IPS DF 19.7 (cell line): ENCODE data around the gene OPA3.
"Not testable (repeated sequence)": the region's sequence is repeated elsewhere in the genome, so short reads cannot be mapped to it uniquely, and the experiment has no call there.

Experiments used
- DNase-seq: peaks from one replicate; pipeline ENCODE4 v3.0.0-alpha.2; 2013; ENCODE audit warnings: low read depth, low spot score

The OPA3 gene

DNA sequence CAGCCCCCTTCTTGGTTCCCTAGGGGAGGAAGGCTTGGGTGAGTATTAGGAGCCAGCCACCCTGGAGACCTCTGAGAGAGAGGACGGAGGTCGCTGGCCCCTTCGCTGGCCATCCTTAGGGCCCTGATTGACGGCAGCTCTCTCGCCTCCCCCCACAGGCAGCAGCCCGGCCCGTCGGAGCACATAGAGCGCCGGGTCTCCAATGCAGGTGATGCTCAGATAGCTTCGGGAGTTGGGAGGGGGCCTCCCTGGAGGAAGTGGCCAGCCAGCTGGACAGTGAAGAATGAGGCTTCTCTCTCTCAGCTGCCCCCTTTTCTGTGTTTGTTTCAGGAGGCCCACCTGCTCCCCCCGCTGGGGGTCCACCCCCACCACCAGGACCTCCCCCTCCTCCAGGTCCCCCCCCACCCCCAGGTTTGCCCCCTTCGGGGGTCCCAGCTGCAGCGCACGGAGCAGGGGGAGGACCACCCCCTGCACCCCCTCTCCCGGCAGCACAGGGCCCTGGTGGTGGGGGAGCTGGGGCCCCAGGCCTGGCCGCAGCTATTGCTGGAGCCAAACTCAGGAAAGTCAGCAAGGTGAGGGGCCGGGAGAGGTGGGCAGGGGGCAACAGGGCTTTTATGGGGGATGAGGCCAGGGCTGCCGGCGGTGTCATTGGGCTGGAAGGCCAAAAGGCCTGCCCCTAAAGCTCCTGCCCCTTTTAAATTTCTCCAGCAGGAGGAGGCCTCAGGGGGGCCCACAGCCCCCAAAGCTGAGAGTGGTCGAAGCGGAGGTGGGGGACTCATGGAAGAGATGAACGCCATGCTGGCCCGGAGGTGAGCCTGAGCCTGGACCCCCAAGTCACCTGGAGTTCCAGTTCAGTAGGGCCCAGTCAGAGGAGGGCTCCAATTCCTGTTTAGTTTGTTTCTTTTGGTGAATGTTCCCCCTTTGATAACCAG, 62.3 kb downstream of the OPA3 start:
- no peak for DNase-seq

DNA sequence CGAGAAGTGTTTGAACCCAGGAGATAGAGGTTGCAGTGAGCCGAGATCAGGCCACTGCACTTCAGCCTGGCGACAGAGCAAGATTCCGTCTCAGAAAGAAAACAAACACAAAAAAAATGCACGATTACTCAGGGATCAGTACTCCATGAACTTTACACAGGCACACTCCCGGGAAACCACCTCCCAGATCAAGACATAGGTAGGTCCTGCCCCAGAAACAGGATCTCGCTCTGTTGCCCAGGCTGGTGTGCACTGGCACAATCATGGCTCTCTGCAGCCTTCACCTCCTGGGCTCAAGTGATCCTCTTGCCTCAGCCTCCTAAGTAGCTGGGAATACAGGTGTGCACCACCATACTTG, 66.2 kb downstream of the OPA3 start:
- no peak for DNase-seq

DNA sequence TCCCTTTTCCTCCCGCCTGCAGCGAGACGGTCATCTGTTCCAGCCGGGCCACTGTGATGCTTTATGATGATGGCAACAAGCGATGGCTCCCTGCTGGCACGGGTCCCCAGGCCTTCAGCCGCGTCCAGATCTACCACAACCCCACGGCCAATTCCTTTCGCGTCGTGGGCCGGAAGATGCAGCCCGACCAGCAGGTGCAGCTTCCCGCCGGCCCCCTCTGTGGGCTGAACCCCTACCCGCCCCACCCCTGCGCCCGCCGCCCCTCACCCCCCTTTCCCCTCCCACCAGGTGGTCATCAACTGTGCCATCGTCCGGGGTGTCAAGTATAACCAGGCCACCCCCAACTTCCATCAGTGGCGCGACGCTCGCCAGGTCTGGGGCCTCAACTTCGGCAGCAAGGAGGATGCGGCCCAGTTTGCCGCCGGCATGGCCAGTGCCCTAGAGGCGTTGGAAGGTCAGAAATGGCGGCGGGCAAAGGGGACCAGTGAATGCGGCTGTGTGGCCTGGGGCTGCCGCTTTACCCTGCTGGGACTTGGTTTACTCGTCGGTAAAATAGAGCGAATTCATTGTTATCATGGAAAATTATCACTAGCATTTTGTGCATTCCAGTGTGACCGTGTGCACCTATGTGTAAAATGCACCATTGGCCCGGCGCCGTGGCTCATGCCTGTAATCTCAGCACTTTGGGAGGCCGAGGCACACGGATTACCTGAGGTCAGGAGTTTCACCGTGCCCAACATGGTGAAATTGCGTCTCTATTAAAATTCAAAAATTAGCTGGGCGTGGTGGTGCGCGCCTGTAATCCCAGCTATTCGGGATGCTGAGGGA, 66.7 kb downstream of the OPA3 start:
- no peak for DNase-seq

DNA sequence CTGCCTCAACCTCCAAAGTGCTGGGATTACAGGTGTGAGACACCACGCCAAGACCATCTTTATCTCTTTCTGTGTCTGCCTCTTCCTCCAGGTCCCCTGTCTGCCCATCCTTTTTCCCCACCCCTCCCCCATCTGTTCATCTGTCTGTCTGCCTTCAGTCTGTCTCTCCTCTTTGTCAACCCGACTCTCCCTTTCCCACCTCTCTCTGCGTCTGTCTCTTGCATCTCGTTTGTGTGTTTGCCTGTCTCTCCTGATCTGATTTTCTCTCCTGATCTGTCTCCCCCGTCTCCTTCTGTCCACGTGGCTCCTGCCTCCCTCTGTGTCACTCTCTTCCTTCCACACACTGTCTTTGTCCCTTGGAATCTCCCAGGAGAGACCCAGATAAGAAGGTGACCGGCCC, 67.4 kb downstream of the OPA3 start:
- no peak for DNase-seq

DNA sequence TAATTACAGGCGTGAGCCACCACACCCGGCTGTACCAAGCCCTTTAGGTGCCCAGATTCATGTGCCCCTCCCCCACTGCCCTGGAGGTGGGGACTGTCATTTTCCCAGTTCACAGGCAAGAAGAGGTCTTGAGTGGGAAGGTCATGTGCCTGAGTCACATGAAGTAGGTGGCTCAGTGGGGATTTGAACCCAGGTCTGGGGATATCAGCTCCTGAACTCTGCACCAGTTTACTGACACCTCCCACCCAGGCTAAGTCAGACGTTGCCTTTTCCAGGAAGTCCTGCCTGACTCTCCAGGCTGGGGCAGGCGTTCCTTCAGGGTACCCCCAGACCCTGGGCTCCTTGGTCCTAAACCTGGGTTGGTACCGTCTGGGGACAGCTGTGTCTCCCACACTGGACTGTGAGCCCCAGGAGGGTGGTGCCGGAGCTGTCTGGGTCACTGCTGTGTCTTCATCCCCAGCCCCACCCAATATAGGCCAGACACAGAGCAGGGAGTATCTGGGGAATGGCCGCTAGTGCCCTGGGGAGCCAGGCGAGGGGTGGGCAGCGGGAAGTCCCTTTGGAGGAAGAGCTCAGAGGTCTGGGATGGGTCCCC, 68.7 kb downstream of the OPA3 start:
- DNase-seq, result no peak

DNA sequence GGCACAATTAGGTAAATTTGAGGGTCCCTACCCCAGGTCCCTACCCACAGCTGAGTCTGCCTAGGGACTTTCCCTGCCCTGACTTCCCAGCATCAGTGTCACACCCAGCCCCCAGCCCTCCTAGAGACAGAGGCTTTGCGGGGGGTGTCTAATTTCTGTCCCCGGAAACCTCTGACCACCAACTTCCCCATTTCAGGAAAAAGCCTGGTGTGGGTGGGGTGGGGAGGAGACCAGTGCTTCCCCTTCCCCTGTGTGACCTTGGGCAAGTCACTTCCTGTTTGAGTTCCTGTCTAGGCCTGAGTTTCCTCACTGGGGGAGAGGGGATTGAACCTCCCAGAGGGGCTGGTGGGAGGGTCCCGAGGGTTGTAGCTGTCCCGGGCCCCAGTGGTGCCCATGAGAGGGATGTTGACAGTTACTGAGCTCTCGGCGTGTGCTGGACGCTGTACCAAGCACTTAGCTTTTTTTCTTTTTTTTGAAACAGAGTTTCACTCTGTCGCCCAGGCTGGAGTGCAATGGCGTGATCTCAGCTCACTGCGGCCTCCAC, 69.4 kb downstream of the OPA3 start:
- no peak for DNase-seq

DNA sequence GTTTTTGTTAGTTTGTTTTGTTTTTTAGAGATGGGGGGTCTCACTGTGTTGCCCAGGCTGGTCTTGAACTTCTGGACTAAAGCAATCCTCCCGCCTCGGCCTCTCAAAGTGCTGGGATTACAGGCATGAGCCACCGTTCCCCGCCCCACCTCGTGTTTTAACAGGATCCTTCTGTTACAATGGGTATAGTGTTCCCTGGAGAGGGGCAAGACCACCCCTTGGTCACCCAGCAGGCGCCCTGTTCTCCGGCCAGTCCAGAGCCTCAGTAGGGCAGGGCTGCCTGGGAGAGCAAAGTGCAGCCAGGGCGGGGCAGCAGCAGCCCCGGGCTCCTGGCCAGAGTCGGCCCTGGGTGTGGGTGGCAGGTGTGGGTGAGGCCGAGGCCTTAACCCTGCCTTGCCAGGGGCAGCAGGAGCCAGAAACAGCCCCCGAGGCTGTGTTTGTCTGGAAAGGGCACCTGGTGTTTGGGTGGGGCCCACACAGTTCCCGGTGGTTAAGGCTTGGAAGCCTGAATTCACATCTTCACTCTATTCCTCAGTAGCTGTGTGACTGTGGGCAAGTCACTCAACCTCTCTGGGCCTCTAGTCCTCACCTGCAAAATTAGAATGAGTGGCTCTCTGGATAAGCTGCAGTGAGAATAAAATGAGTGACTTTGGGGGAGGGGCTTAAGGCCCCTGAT, 70.1 kb downstream of the OPA3 start:
- DNase-seq, result no peak

DNA sequence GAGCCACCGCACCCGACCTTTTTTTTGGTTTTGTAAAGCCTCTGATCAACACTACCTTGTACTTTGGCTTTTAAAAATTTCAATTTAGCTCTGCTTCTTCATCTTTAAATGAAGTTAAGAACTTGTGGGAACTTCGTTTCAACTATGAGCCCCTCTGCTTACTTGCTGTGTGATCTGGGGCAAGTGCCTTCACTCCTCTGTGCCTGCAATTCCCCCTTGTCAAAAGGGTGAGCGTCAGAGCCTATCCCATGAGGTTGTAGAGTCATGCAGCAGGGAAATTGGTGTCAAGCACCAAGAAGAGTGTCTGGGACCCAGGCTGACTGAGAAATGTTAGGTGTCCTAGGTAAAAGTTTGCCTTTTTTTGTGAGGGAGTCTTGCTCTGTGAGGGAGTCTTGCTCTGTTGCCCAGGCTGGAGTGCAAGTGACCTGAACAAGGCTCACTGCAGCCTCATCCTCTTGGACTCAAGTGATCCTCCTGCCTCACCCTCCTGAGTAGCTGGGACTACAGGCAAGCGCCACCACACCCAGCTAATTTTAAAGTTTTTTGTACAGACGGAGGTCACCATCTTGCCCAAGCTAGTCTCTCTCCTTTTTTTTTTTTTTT, 71.6 kb downstream of the OPA3 start:
- DNase-seq, result no peak

DNA sequence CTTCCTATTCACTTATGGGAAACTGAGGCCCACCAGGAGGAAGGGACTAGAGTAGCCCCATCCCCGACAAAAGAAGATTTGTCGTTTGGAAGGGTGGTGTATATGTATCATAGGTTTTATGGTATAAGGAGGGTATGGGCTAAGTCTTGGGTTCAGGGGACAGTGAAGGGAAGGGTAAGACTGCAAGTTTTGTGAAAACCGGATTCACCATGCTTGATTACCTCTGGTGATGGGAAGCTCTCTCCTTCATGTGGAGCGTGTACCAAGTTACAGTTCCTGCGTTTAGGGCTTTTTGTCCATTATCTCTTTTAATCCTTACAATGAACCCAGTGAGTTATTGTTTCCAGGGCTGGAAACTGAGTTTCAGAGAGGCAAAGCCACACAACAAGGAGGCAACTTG, 73.5 kb downstream of the OPA3 start:
- no peak for DNase-seq

DNA sequence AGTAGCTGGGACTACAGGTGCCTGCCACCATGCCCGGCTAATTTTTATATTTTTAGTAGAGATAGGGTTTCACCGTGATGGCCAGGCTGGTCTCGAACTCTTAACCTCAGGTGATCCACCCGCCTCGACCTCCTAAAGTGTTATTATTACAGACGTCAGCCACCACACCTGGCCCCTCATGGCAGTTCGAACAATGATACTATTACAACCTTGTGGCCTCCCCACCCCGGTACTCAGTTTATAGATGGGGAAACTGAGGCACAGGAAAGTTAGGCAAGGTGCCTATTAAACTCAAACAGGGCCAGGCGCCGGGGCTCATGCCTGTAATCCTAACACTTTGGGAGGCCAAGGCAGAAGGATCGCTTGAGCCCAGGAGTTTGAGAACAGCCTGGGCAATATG, 74.2 kb downstream of the OPA3 start:
- not testable (repeated sequence) for DNase-seq

DNA sequence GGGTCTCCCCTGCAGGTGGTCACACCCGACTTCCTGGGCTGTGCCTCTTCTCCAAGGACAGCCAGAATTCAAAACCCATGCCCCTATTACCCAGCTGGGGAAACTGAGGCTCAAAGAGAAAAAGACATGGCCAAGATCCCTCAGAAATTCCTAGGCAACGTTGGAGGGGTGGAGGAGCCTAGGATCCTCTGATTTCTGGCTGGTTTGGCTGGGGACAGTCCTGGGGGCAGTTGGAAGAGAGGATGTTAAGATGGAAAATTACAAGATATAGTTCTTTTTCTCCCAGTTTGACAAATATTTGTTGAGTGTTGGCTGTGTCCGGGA, 74.9 kb downstream of the OPA3 start:
- no peak for DNase-seq

DNA sequence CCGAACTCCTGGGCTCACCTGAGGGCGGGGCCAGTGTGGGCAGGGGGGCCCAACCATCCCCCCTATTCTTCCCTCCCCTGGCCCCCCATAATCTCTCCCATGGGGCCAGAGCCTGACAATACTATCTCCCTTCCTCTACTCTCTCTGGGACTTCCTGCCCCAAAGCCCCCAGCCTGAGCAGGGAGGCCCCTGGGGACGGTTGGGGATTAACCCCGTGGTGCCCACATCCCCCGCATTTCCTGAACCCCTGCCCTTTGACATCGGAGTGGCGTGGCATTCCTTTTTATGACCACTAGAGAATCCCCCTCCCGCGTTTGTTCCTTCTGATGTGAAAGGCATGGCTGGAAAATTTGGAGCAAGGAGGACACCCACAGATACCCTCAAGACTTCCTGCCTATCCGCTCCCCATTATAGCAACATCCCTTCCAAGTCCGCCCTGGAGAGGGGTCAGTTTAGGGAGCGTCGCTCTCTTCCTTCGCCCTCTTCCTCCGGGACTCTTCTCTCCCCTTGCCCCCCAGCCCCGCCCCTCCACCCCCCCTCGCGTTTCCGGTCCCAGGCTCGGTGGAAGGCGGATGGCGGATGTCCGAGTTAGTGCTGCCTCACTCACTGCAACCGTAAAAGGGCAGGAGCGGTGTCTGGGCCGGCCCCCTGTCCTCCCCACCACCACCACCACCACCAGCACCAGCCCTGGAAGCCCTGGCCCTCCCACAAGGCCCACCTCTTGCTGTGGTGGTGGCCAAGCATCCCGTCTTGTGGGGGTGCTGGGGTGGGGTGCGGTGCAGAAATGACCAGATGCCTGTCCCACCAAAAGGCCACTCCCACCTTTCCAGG, 75.5 kb downstream of the OPA3 start:
- no peak for DNase-seq

DNA sequence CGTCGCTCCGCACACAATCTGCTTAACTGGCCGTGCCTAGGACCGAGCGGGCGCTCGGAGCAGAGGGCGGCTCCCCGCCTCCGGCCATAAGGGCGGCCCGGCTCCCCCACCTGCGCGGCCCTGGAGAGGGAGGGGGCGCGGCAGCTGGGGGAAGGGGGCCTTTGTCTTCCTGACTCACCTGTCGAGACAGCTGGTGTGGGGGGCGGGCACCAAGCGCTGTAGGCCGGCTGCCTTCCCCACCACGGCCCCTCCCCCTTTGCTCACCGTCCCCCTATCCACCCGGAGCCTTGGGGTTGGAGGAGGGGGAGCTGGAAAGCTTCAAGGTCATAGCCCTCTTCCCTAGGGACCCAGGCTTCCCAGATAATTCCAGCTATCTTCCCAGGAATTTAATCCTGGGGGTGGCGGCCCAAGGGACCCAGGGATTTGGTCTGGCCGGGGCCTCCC, 76.2 kb downstream of the OPA3 start:
- no peak for DNase-seq

DNA sequence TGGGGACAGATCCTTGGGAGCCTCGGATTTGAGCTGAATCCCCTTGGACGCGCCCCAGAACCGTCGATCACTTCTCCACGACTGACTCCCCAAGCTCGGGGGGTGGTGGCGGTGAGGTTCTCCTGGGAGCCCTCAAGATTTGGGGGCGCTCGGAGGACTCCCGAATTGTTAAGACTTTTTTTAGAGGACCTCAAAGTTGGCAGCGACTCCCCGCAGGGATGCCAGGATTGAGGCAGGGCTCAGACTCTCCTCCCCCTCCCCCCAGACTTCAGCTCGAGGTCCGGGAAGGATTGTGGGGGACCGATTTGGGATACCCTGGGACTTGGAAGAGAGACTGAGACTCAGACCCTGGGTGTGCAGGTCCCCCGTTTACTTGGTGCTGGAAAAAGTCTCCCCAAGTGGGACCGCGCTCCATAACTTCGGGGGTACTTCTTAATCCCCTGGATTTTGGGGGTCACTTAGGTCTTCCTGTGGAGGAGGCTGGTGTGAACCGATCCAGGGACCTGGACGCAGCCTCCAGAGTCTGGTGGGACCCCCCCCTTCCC, 76.7 kb downstream of the OPA3 start:
- DNase-seq, result no peak

DNA sequence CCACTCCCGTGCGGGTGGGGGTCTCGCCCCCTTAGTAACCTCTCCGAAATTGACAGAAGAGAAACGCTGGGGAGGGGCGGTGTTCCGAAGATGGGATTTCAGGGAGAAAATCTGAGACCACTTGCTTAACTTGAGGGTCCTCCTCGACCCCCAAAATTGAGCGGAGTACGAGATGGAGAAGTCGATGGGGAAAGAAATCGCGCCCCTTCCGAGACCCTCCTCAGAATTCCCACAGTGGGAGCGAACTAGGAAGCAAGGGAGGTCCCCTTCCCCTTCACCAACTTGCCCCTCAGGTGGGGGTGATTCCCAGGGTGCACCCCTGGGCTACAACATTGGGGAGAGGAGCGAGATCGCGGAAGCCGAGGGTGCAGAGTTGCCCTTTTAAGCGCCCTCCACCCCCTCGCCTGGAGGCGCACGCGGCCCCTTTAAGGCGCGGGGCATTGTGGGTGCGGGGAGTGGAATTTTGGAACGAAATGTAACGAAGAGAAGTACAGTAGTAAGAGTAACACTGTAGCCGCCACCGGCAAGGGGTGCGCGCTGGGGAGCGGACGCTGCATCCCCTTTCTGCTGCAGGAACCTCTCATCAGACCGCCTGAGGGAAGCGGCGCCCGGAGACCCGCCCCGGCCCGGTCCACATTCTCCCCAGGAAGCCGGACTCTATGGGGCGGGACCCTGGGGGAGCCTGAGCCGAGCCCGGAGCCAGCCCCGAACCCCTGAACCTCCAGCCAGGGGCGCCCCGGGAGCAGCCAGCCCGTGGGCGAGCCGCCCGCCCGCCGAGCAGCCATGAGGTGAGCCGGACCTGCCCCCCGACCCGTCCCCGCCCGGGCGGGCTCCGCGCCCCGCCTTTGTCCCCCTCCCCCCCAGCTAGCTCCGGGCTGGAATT, 77.4 kb downstream of the OPA3 start, which contains the start of gene VASP:
Gene VASP, plus strand, starts transcription at position 491 of the 883 bp plus-strand sequence. Its CDS starts 293 bp downstream, at position 784.
- DNase-seq, result no peak

DNA sequence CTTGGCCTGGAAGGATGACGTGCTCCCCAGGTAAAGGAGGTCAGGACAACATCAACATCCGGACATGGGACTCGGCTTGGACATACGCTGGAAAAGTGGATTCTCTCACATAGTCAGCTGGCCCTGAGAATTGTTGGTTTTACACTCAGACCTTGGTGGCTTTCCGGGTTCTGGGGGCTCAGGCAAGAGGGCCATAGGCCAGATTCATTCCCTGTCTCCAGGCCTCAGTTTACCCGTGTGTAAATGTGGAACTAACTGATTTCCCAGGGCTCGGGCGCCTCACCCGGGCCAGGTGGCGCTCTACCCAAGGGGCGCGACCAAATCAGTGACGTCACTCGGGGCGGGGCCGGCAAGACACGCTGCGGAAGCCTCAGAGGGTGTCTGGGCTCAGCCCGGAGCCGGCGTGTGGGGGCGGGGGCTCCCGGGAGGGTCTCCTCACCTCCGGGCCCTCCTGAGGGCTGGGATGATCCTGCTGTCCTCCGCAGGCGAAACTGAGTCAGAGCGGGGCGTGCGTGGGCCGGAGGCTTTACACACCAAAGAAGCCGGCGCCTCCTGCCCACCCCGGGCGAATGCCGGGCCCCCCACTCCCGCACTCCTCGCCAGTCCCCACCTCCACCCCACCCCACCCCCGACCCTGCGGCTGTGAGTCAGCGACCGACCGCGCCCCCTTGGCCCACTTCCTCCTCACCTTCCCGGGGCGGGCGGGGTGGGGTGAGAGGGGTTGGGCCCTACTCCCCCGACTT, 78.2 kb downstream of the OPA3 start:
- no peak for DNase-seq

DNA sequence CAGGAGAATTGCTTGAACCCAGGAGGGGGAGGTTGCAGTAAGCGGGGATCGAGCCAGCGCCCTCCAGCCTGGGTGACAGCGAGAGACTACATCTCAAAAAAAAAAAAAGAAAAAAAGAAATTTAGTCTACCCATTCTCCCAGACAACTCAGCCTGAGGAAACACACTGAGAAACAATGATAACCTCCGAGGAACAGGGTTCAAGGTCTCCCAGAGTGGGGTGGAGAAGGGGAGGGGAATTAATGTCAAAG, 78.7 kb downstream of the OPA3 start:
- no peak for DNase-seq

DNA sequence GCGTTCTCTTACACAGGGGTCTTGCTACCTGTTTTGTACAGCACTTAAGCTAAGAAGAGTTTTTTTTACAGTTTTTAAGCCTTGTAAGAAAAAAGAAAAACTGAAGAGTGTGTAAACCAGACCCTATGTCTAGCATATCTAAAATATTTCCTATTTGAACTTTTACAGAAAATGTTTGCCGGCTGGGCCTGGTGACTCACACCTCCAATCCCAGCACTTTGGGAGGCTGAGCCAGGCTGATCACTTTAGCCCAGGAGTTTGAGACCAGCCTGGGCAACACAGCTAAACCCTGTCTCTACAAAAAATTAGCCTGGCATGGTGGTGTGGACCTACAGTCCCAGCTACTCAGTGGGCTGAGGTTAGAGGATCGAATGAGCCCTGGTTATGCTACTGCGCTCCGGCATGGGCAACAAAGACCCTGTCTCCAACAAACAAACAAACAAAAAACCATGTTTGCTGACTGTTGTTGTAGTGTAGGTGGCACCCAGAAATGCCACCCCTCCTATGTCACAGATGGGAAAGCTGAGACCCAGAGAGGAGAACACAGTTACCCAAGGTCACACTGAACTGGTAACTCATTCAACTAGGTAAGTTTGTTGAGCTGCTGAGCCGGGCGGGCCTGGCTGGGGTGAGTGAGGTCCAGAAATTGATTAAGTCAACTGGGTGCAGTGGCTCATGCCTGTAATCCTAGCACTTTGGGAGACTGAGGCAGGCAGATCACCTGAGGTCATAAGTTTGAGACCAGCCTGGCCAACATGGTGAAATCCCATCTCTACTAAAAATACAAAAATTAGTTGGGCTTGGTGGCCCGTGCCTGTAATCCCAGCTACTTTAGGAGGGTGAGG, 79.2 kb downstream of the OPA3 start:
- no peak for DNase-seq
